ENCODE data around the gene C14orf132.

DNA sequence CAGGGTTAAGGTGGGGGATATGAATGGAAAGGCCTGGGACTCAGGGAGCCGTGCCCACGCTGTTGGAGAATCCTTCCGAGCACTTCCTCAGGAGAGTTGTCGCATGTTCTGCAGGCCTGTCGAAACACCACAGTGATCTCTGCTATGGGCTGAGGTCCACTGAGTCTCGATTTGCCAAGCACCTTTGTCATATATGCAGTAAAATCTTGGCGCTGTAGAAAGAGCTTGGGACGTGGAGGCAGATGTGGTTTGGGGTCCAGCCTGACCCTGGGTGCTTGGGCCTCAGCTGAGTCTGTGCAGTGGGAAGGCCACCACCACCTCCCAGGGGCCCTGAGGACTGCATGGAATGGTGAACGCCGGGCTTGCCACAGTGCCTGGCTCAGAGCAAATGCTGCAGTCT is 32.9 kb downstream of the C14orf132 start:
- TF ChIP-seq, protein P1, sequence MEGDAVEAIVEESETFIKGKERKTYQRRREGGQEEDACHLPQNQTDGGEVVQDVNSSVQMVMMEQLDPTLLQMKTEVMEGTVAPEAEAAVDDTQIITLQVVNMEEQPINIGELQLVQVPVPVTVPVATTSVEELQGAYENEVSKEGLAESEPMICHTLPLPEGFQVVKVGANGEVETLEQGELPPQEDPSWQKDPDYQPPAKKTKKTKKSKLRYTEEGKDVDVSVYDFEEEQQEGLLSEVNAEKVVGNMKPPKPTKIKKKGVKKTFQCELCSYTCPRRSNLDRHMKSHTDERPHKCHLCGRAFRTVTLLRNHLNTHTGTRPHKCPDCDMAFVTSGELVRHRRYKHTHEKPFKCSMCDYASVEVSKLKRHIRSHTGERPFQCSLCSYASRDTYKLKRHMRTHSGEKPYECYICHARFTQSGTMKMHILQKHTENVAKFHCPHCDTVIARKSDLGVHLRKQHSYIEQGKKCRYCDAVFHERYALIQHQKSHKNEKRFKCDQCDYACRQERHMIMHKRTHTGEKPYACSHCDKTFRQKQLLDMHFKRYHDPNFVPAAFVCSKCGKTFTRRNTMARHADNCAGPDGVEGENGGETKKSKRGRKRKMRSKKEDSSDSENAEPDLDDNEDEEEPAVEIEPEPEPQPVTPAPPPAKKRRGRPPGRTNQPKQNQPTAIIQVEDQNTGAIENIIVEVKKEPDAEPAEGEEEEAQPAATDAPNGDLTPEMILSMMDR (IDR thresholded peaks at IDR 0.05; ENCODE audit: insufficient read depth, low read depth, low read length): no peak
- no peak for TF ChIP-seq EZH2 (IDR thresholded peaks at IDR 0.05; ENCODE audit: insufficient read depth, low read length)

Data from astrocyte (in vitro differentiated cells and primary cell).